DMS 273 (cell line): ENCODE data around the gene PGAM2.

Experiments
- DNase-seq: peaks from one replicate; lab custom pipeline; 2025; ENCODE audit not compliant: unreplicated experiment; lab: John Stamatoyannopoulos, UW

PGAM2 gene

DNA sequence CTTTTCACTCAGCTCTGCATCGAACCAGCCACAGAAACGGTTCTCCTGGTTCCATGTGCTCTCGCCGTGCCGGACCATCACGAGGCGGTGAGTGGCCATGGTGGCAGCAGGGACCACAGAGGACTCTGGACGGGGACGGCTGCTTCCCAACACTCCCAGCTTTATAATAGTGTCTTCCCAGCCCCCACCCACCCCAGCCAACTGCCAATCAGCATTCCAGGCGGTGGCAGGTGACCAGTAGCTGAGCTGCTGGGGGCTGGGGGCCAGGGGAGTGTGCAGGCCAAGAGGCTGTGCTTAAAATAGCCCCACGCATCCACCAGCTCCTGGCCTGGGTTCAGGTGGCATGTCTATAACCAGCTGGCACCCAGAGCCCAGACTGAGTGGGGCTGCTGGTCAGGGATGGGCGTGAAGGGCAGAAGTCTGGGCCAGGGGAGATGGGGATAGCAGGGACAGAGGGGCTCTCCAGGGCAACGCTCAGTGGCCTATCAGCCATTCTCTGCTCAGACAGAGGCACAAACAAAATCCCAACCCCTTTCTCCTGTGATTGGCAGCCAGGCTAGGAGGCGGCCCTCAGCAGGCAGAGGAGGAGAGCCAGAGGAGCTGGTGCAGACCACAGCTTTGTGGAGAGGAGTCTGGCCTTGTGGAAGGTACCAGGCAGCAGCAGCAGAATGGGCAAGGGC, at the start of gene PGAM2:
TSS of gene PGAM2 (minus strand) at position 137 of the 680 bp plus-strand sequence. CDS start at position 99, 38 bp downstream.
- peak; percentile 84 for DNase-seq

DNA sequence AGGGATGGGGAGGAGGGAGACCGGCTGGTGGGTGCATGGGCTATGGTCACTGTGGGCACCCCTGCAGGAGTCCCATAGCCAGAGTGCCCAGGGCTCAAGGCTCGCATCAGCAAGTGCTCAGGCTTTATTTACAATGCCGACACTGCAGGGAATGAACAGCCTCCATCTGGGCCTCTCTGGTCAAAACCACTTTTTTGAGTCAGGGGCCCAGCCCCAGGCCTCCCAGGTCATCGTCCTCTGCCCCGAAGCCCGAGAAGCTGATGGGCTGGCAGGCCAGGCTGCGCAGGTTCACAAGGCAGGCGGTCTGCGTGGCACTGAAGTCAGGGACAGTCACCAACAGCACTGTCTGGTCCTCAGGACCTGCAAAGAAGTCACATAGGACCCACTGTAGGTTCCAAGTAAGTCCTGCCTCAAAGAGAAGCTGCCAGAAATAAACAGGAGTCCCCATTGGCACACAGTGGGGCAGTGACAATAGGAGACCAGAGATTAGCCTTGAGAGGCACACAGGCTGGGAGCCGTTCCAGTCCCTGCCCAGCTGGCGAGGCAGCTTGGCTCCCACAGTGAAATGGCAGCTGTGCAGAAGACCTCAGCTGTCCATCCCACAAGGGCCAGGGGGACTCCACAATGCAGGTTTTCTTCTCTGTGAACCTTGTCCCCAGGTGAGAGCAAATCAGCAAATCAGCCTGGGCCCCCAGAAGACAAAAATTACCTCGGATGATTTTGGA, 49.4 kb upstream of the PGAM2 start:
- peak; percentile 82 for DNase-seq

DNA sequence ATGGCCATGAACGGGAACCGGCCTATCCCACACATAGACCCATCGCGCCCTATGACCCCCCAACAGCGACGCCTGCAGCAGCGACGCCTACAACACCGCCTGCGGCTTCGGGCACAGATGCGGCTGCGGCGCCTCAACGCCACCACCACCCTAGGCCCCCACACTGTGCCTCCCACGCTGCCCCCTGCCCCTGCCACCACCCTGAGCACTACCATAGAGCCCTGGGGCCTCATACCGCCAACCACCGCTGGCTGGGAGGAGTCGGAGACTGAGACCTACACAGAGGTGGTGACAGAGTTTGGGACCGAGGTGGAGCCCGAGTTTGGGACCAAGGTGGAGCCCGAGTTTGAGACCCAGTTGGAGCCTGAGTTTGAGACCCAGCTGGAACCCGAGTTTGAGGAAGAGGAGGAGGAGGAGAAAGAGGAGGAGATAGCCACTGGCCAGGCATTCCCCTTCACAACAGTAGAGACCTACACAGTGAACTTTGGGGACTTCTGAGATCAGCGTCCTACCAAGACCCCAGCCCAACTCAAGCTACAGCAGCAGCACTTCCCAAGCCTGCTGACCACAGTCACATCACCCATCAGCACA, 48.5 kb upstream of the PGAM2 start:
- no peak for DNase-seq

DNA sequence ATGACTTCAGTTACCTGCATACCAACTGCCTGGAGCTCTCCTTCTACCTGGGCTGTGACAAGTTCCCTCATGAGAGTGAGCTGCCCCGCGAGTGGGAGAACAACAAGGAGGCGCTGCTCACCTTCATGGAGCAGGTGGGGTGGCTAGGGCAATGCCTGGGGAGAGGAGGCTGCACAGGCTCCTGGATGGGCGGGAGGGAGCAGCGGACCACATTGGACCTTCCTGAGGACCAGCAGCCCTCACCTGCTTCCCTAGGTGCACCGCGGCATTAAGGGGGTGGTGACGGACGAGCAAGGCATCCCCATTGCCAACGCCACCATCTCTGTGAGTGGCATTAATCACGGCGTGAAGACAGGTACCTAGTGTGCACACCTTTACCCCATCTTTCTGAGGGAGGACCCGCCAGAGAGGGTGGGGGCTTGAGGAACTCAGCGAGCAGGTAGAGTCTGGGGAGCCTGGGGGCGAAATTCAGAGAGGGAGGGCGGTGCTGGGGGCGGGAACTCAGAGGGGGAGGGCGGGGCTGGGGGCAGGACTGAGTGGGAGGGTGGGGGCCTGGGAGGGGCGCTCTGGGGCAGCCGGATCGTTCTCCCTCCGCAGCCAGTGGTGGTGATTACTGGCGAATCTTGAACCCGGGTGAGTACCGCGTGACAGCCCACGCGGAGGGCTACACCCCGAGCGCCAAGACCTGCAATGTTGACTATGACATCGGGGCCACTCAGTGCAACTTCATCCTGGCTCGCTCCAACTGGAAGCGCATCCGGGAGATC, 47.8 kb upstream of the PGAM2 start:
- no peak for DNase-seq

DNA sequence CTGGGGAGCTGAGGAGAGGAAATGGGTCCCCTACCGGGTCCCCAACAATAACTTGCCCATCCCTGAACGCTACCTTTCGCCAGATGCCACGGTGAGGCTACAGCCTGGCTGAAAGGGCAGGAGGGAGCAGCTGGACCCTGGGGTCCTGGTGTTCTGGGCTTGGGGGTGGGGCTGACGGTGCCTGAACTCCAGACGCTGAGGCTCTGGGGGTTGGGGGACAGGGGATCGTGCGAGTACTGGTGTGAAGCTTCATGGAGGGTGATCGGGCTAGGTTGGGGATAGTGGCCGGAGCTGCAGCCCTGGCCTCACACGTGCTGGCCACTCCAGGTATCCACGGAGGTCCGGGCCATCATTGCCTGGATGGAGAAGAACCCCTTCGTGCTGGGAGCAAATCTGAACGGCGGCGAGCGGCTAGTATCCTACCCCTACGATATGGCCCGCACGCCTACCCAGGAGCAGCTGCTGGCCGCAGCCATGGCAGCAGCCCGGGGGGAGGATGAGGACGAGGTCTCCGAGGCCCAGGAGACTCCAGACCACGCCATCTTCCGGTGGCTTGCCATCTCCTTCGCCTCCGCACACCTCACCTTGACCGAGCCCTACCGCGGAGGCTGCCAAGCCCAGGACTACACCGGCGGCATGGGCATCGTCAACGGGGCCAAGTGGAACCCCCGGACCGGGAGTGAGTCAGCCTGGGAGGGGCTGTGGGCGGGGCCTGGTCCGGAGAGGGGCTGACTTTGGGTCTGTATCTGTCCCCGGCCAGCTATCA, 47.0 kb upstream of the PGAM2 start:
- DNase-seq: peak; percentile 83

DNA sequence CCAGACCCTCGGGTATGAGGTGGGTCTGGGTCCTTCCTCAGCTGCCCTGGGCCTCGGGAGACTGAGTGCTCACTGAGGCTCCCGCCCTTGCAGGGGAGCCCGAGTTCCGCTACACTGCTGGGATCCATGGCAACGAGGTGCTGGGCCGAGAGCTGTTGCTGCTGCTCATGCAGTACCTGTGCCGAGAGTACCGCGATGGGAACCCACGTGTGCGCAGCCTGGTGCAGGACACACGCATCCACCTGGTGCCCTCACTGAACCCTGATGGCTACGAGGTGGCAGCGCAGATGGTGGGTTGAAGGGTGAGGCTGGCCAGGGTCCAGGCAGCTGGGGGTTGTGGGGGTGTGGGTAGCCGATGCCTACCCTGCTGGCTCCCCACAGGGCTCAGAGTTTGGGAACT, 46.4 kb upstream of the PGAM2 start:
- DNase-seq: peak; percentile 81

DNA sequence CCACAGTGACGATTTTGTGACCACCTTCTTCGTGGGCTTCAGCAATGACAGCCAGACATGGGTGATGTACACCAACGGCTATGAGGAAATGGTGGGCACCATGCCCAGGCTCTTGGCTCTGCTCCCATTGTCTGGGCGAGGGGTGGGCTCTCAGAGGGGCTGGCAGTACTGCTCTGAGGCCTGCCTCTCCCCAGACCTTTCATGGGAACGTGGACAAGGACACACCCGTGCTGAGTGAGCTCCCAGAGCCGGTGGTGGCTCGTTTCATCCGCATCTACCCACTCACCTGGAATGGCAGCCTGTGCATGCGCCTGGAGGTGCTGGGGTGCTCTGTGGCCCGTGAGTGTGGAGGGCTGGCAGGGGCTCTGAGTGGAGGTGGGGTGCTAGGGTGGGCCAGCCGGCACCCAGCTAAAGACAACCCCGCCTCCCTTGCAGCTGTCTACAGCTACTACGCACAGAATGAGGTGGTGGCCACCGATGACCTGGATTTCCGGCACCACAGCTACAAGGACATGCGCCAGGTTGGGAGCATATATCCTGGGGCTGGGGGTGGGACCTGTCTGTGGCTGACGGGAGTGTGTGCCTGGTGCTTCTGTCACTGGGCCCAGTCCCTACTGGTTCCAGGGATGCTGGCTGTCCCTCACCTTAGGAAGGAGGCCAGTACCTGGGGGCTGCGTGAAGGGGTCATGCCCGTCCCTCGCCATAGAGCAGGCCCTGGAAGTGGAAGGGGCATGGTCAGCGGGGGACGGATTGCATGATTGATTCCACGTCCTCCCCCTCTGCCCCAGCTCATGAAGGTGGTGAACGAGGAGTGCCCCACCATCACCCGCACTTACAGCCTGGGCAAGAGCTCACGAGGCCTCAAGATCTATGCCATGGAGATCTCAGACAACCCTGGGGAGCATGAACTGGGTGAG, 45.6 kb upstream of the PGAM2 start:
- peak; percentile 56 for DNase-seq

DNA sequence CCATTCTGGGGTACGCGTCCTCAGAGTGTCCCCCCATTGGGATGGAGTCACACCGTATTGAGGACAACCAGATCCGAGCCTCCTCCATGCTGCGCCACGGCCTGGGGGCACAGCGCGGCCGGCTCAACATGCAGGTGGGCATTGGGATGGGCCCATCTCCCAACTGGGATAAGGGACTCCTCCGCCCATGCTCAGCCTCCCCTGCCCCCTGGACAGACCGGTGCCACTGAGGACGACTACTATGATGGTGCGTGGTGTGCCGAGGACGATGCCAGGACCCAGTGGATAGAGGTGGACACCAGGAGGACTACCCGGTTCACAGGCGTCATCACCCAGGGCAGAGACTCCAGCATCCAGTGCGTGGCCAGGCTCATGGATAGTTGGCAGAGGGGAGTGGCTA, 44.6 kb upstream of the PGAM2 start:
- no peak for DNase-seq

DNA sequence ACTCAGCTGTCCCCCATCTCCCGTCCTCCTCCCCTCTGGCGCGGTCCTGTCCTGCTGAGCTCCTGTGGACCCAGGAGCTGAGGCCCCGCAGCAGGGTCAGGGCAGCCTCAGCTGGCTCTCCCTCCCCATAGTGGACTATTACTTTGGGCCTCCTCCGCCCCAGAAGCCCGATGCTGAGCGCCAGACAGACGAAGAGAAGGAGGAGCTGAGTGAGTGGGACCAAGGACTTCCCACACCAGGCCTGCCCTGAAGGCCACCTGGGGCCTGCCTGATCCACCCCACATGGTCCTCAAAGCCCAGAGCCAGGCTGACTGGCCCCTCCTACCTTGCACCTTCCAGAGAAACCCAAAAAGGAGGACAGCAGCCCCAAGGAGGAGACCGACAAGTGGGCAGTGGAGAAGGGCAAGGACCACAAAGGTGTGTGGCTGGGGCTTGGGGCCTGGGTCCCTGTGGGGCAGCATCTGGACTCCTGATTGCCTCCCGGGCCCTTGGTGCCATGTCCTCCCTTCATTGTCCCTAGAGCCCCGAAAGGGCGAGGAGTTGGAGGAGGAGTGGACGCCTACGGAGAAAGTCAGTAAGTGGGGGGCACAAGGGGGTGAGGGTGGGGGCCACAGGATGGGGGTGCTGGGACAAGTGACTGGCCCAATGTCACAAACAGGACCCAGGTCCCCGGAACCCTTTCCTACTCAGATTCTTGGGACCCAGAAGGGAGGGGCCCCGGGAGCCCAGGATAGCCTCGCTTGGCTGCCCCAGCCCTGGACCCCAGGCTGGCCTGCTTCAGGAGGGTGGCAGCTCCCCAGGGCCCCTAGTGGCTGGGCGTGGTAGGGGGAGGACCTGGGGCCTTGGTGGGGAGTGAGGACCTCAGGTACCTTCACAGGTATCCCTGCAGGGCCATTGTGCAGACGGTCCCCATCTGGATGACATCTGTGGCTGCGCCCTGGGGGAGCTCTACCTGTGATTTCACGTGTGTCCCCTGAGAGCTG, 43.7 kb upstream of the PGAM2 start:
- no peak for DNase-seq

DNA sequence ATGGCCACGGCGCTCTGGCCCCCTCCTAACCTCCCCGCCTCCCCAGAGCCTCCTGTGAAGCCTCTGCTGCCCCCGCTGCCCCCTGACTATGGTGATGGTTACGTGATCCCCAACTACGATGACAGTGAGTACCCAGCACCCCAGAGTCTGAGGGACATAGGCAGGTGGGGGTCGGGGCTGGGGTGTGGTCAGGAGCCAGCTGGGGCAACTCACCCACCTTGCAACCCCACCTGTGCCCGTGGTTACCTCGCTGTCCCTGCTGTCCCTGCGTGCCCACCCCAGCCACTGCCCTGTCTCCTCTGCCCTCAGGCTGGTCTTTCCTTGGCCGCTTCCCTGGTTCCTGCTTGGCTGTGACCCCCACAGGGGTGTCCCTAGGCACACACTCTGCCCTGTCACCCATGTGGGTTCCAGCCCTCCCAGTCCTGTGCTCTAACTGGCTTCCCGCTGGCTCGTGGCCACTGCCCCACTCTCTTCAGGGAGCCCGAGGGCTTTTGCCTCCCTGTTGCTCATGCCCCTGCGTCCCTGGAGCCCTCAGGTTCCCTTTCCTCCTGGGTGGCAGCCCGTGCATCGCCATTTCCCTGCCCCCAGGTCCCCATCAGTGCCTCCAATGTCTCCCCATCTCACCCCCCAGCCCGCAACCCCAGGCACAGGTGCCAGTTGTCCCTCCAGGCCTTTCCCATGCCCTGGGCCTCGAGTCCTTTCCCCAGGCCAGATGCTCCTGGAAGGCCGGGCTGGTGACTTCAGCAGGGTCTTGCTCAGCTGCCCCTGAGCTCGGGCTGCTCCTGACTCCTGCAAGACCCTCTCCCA, 42.8 kb upstream of the PGAM2 start:
- no peak for DNase-seq

DNA sequence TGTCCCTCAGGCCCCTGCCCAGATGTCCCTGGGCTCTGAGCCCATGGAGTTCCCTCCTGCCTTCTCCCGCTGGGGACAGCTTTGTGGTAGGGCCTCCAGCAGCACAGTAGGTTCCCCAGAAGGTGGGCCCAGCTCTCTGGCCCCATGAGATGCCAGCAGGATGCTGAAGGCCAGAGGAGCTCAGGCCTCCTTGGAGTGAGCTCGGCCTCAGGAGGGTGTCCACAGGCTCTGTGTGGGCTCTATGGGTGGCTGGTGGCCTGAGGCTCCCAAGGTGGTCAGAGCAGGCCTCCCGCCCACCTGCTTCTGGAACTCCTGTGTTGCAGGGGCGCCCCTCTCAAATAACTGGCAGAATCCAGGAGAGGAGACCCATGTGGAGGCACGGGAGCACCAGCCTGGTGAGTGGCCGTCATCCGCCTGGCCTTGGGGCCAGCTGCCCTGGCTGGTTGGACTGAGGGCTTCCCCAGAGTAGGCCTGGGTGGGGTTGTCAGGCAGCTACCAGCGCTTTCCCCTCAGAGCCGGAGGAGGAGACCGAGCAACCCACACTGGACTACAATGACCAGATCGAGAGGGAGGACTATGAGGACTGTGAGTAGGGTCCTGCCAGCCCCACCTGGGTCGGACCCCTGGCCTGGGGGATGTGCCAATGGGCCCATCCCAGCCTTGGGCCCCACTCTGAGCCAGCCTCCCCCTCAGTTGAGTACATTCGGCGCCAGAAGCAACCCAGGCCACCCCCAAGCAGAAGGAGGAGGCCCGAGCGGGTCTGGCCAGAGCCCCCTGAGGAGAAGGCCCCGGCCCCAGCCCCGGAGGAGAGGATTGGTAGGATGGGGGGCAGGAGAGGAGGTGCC, 42.0 kb upstream of the PGAM2 start:
- DNase-seq: no peak

DNA sequence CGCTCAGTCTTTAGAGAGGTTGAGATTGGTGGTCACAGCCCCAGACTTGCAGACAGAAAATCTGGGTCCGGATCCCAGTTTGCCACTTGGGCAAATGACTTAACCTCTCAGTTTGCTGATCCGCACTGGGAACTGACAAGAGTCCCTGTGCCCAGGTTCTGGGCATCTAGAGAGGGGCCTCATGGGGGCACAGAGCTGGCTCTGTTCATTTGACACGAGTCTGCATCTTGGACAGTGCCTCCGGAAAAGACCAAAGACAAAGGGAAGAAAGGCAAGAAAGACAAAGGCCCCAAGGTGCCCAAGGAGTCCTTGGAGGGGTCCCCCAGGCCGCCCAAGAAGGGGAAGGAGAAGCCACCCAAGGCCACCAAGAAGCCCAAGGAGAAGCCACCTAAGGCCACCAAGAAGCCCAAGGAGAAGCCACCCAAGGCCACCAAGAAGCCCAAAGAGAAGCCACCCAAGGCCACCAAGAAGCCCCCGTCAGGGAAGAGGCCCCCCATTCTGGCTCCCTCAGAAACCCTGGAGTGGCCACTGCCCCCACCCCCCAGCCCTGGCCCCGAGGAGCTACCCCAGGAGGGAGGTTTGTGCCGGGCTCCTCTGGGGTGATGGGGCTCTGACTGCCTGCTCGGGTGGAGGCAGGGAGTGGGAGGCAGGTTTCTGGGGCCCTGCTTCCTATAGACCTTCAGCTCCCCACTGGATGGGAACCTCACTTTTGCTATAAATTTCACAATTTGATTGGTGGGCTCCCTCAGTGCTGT, 41.1 kb upstream of the PGAM2 start:
- no peak for DNase-seq

DNA sequence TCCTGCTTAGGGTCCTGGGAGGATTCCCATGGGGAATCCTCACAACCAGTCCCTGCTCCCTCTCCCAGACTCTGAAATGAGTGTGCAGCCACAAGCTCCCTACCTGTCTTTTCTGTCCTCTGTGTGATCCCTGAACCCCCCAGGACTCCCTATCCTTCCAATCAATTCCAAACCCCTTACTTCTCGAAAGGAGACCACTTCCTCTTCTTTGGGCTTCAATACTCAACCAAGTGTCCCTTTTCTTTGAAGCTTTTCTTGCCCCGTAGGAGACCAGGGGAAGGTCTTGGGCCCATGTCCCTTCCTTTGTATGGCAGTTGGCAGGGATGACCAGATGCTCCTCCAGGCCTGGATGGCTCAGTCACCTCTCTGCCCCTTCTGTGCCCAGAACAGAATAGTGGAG, 40.5 kb upstream of the PGAM2 start:
- no peak for DNase-seq

DNA sequence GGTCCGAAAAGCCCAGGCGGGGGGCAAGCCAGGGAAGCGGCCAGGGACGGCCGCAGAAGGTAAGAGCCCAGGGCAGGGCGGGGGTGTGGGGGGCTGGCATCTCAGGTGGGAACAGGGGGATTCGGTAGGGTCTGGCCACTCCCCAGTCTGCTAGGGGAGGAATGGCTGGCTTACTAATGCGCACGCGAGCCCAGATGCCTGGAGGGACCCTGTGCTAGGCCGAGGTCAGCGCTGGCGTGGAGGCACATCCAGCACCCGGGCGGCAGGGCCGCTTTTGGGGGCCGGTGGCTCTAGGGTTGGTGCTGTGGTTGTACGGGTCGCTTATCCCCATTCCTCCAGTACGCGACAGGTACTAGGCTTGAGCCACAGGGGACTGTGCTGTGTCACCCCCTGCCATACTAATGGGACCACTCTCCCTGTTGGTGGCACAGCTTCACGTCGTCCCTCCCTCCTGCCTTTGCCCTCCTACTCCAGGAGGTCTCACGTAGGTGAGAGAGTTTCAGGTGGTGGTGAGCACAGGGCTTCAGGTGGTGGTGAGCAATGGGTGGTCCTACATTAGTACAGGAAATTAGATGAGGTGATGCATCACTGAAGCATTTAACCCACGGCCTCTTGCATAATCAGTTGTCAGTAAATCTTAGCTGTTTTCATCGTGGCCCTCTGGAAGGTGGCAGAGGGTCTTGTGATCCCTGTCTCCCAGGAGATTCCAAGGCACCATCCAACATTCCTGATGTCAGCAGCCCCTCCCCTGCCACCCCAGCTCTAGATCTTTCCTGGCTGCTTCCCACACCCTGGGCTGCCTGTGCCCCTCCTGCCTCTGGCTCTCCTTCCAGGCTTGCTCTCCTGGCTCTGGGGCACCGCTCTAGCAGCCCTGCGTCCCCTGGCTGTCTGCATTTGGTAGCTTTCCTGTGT, 39.7 kb upstream of the PGAM2 start:
- no peak for DNase-seq
